PFSK-1 (cell line): ENCODE results near the gene RNASE9.

Experiments
- FOXP2 ChIP-seq: optimal IDR thresholded peaks from 2 replicates; pipeline ENCODE3; 2011; ENCODE audit warnings: borderline replicate concordance, control low read depth, inconsistent platforms; ENCODE audit not compliant: insufficient read depth; ENCODE audit errors: extremely low read length, extremely low read depth
- POLR2AphosphoS5 ChIP-seq: IDR thresholded peaks from 2 replicates; pipeline ENCODE4 v1.6.1; 2012; ENCODE audit warnings: low read depth, mild to moderate bottlenecking, control low read depth, low read length, moderate library complexity
- SIN3A ChIP-seq: IDR thresholded peaks from 2 replicates; pipeline ENCODE4 v1.6.1; 2012; ENCODE audit warnings: mild to moderate bottlenecking, low read length, moderate library complexity, borderline replicate concordance; ENCODE audit not compliant: insufficient read depth
- TAF1 ChIP-seq: IDR thresholded peaks from 2 replicates; pipeline ENCODE4 v1.6.1; 2012; ENCODE audit warnings: low read length, control low read depth, borderline replicate concordance; ENCODE audit not compliant: insufficient read depth
- TF ChIP-seq, protein P1 (sequence below), 2 experiments: IDR thresholded peaks; 2 replicates each; pipeline versions ENCODE4 v1.6.1 to v1.8.0; 2011 to 2012; ENCODE audit warnings: low read depth in 2 of 2, low read length in 2 of 2, control low read depth in 1 of 2, inconsistent platforms in 1 of 2, mild to moderate bottlenecking in 1 of 2, moderate library complexity in 1 of 2; ENCODE audit not compliant: insufficient read depth in 1 of 2

Gene RNASE9

GRCh38 chr14:20522332-20522731 lies 38.5 kb downstream of the RNASE9 start:
- TF ChIP-seq TAF1 (no peak), SIN3A (no peak), POLR2AphosphoS5 (no peak), FOXP2 (no peak)
- TF ChIP-seq, protein P1, sequence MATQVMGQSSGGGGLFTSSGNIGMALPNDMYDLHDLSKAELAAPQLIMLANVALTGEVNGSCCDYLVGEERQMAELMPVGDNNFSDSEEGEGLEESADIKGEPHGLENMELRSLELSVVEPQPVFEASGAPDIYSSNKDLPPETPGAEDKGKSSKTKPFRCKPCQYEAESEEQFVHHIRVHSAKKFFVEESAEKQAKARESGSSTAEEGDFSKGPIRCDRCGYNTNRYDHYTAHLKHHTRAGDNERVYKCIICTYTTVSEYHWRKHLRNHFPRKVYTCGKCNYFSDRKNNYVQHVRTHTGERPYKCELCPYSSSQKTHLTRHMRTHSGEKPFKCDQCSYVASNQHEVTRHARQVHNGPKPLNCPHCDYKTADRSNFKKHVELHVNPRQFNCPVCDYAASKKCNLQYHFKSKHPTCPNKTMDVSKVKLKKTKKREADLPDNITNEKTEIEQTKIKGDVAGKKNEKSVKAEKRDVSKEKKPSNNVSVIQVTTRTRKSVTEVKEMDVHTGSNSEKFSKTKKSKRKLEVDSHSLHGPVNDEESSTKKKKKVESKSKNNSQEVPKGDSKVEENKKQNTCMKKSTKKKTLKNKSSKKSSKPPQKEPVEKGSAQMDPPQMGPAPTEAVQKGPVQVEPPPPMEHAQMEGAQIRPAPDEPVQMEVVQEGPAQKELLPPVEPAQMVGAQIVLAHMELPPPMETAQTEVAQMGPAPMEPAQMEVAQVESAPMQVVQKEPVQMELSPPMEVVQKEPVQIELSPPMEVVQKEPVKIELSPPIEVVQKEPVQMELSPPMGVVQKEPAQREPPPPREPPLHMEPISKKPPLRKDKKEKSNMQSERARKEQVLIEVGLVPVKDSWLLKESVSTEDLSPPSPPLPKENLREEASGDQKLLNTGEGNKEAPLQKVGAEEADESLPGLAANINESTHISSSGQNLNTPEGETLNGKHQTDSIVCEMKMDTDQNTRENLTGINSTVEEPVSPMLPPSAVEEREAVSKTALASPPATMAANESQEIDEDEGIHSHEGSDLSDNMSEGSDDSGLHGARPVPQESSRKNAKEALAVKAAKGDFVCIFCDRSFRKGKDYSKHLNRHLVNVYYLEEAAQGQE (IDR thresholded peaks at IDR 0.05; ENCODE audit: insufficient read depth in 1 of 2, low read depth in 2 of 2, low read length in 2 of 2), result no peak

GRCh38 chr14:20516921-20517320 lies 43.9 kb downstream of the RNASE9 start:
- no peak for TF ChIP-seq TAF1

- TF ChIP-seq, protein P1 (IDR thresholded peaks at IDR 0.05; ENCODE audit: insufficient read depth in 1 of 2, low read depth in 2 of 2, low read length in 2 of 2), result no peak
- TF ChIP-seq FOXP2 (no peak), SIN3A (no peak), POLR2AphosphoS5 (no peak), TAF1 (no peak)
These were observed 45.0 kb downstream of the RNASE9 start for GRCh38 chr14:20515846-20516245.

- TF ChIP-seq FOXP2 (no peak), POLR2AphosphoS5 (no peak)
These were observed 48.5 kb downstream of the RNASE9 start for GRCh38 chr14:20512177-20512905.

DNA sequence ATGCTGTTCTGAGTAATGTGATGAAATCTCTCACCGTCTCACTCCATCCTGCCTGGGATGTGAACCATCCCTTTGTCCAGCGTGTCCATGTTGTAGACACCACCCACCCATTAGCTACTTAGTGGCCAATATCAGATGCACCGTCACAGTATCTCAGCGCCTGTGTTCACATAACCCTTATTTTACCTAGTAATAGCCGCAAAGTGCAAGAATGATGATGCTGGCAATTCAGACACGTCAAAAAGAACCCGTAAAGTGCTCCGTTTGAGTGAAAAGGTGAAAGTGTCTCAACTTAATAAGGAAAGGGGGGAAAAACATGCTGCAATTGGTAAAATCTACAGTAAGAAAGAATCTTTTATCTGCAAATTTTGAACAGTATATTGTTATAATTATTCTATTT lies 52.5 kb downstream of the RNASE9 start:
- TF ChIP-seq TAF1 (no peak), SIN3A (no peak), POLR2AphosphoS5 (no peak), FOXP2 (no peak)
- TF ChIP-seq, protein P1 (IDR thresholded peaks at IDR 0.05; ENCODE audit: insufficient read depth in 1 of 2, low read depth in 2 of 2, low read length in 2 of 2), result no peak
